ENCODE results near the gene HIPK4.
"Not testable (repeated sequence)": the region's sequence is repeated elsewhere in the genome, so short reads cannot be mapped to it uniquely, and the experiment has no call there.

The HIPK4 gene

GRCh38 chr19:40392894-40393517 lies 3.0 kb upstream of the HIPK4 start:
- peak in 1 of 3 experiments; percentile 4 for DNase-seq

DNA sequence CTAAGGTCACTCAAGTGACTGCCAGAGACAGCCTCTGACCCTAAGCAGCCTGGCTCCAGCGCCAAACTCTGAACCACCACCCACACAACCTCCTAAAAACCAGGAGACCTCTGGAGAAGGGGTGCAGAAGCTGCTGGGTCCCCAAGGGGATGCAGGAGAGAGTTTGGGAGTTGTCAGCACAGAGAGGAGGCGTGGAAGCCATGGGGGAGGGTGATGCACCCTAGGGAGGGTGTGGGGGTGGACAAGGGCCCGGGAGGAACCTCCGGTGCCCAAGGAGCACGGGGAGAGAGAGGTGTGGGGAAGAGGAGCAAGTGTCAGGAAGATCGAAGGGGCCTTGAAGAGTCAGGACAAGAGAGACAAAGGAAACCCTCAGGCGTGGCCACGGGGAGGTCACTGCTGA lies 2.1 kb upstream of the HIPK4 start:
- no peak for DNase-seq

DNA sequence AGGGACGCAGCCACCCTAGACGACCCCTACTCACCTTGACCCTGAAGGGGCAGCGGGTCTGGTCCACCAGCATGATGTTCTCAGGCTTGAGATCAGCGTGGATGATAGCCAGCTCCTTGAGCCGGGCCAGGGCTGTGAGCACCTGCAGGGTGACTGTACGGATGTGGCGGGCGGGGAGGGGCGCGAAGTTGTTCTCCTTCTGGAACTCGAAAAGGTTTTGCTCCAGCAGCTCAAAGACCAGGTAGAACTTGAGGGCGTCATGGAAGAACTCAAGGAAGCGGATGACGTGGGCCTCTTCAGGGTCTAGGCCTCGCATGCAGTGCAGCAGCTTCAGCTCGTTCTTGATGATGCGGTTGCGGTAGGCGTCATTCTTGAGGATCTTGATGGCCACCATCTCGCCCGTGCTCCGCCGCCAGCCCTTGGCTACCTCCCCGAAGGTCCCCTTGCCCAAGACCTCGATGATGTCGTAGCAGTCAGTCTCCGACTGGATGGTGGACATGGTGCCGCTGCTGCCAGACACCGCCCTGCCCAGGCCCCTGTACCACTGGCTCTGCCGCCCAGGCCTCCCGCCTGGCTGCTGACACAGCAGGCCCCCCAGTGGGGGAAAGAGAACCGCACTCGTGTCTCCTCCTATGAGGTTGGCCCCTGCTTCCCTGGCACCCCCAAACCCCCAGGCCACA lies 437 bp downstream of the HIPK4 start:
- DNase-seq: no peak

- no peak for DNase-seq
These were observed 1.5 kb downstream of the HIPK4 start for GRCh38 chr19:40388481-40388880.

DNA sequence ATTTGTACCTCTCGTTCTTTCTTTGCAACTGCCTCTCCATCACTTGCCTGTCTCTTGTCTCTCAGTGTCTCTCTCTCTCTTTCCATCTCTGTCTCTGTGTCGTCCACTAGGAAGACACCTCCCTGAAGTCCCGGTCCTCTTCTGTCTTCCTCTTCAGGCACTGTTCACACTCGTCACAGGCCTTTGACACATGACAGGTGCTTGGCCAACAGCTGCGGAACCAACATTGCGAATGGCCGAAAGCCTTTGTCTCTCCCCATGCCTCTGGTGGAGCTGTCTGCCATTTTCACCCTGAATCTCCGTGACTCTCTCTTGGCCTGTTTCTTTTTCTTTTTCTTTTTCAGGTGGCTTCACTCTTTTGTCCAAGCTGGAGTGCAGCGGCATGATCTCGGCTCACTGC lies 2.8 kb downstream of the HIPK4 start:
- no peak for DNase-seq

DNA sequence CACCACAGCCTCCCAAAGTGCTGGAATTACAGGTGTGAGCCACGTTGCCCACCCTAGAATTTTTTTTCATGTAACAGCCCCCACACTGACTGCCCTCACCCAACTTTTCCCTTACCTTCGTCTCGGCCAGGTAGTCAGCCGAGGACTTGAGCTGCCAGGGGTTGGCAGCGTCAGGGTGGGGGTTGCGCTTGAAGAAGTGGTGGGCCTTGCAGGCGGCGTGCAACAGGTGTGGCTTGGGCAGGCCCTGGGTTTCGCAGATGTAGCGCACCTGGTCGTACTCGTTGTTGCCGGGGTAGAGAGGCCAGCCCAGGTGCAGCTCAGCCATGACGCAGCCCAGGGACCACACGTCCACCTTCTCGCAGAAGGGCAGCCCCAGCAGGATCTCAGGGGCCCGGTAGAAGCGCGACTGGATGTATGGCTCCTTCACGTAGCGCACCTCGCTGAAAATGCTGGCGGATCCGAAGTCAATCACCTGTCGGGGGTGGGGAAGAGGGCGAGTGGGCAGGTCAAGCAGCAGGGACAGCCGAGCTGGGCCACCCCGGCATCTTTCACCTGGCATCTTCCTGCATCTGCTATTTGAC lies 6.2 kb downstream of the HIPK4 start:
- DNase-seq: no peak

DNA sequence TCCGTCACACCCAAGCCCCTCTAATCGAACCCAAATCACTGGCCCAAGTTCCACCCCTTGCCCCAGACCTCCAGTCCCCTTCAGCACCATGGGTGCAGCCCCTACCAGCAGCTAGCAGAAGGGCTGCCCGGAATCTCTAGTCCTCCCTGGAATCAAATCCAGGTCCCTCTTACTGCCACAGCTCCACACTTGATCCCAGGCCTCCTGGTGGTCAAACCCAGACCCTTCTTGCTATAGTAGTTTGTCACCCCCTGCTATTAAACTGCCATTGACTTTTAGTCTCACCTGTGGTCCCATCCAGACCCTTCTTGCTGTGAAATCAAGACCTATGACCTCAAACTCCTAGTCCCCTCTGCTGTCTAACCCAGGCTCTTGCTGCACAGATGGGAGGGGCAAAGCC lies 8.7 kb downstream of the HIPK4 start:
- DNase-seq: no peak

- DNase-seq: no peak
These were observed 9.6 kb downstream of the HIPK4 start for GRCh38 chr19:40380199-40381037.

GRCh38 chr19:40379446-40380198 lies 10.4 kb downstream of the HIPK4 start:
- DNase-seq: no peak

- no peak for DNase-seq
These were observed 11.5 kb downstream of the HIPK4 start for GRCh38 chr19:40378509-40378908.

DNA sequence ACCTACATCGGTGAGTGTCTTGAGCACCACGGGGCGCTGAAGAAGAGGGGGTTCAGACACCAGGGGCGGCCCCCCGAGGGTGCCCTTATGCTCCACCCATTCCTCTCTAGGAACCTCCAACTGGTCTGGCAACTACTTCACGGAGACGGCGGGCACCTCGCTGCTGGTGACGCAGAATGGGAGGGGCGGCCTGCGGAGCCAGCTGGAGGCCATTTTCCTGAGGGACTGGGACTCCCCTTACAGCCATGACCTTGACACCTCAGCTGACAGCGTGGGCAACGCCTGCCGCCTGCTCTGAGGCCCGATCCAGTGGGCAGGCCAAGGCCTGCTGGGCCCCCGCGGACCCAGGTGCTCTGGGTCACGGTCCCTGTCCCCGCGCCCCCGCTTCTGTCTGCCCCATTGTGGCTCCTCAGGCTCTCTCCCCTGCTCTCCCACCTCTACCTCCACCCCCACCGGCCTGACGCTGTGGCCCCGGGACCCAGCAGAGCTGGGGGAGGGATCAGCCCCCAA lies 12.1 kb downstream of the HIPK4 start:
- DNase-seq: no peak

DNA sequence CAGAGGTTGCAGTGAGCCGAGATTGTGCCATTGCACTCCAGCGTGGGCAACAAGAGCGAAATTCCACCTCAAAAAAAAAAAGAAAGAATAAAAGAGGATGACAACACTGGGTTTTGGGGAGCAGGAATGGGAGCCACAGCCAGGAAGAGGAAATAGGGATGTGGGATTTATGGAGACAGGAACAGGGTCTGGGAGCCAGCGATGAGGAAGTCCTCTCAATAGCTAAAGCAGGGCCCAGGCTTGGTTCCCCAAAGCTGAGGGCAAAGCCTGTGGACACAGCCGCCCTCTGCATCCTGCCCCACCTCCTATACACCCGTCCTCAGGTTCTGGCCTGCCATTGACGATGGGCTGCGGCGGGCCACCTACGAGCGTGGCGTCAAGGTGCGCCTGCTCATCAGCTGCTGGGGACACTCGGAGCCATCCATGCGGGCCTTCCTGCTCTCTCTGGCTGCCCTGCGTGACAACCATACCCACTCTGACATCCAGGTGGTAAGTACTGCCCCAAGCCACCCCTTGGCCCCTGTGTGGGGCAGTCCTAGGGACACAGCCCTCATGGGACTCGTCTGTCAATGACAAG lies 13.6 kb downstream of the HIPK4 start:
- no peak for DNase-seq

DNA sequence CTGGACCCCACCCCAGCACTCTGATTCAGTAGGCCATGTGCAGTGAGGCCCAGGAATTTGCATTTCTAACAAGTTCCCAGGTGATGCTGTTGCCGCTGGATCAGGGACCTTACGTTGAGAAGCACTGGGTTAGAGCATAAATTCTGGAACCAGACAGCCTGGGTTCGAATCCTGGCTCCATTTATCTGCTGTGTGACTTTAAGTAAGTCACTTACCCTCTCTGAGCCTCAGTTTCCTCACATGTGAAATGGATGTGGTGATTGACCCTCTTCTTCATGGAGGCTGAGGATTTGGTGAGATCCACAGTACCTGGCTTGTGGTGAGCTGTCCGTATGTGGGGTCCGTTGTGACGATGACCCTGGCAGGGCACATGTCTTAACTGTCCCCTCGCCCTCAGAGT lies 15.9 kb downstream of the HIPK4 start:
- DNase-seq: no peak

DNA sequence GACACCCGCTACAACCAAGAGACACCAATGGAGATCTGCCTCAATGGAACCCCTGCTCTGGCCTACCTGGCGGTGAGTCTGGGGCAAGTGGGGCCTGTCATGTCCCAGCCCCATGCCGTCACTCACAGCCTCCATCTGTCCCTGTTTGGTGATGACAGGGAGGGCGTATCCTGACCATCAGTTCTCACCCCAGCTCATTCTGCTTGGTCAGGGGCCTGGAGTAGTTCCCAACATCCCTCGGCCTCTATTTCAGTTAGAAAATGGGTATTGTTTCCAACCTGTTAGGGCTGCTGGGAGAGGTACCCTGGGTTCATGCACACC lies 18.2 kb downstream of the HIPK4 start:
- DNase-seq: no peak

- DNase-seq: no peak
These were observed 18.8 kb downstream of the HIPK4 start for GRCh38 chr19:40370997-40371801.

DNA sequence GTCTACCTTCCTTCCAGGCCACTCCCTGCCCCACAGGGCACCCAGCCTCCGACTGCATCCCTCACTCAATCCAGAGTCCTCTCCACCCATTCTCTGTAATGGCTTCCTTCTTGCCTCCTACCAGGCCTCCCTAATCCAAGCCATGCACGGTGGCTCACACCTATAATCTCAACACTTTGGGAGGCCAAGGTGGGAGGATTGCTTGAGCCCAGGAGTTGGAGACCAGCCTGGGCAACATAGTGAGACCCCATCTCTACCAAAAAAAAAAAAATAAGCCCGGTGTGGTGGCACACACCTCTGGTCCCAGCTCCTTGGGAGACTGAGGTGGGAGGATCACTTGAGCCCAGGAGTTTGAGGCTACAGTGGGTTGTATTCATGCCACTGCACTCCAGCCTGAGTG lies 19.7 kb downstream of the HIPK4 start:
- DNase-seq: not testable (repeated sequence)

DNA sequence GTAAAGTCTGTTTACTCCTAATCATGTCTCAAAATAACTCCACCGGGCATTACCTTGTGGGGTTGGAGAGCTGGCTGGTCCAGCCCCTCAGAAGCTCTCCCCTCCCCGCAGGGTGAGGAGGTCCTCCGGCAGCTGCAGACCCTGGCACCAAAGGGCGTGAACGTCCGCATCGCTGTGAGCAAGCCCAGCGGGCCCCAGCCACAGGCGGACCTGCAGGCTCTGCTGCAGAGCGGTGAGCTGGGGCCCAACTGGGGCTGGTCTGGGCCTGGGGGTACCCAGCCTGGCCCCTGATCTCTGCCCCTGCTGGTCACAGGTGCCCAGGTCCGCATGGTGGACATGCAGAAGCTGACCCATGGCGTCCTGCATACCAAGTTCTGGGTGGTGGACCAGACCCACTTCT lies 20.2 kb downstream of the HIPK4 start:
- no peak for DNase-seq

DNA sequence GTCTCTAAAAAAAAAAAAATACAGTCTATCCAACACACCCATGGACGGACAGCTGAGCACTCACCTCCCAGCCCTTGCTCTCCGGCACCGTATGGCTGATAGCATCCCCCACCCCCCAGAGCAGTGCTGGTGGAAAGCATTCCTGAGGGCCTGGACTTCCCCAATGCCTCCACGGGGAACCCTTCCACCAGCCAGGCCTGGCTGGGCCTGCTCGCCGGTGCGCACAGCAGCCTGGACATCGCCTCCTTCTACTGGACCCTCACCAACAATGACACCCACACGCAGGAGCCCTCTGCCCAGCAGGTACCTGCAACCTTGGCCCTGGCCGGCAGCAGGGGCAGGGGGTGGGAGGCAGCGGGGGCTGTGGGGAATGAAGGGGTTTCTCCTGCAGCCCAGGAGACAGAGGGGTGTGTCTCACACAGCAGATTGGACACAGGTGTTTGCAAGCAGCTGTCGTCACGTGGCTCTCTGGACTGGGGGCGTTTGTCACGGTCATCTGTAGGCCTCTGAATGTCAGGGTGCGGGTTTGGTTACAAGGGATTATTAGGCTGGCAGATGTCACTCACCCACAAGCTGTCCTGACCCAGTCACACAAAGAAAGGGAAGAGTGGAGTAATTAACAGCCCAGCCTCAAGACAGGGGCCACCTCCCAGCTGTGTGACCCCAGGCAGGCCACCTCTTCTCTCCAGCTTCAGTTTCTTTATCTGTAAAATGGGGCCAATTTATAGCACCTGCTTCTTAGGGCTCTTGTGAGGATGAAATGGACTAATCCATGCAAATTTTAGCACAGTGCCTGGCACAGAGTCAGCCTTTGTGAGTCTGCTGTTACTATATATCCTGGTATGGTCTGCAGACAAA lies 22.2 kb downstream of the HIPK4 start:
- no peak for DNase-seq

- peak in 2 of 3 experiments; percentile 76 to 87 for DNase-seq
These were observed 23.1 kb downstream of the HIPK4 start for GRCh38 chr19:40366697-40367561.

Data from NCI-H1417 (cell line).